Measurements from ENCODE around the gene PRMT7. TPM values are rescaled to one million over a fixed set of nuclear protein-coding genes. Genes with fewer than 3 reads are reported as not detected.

Gene PRMT7
- total RNA-seq, 1 donor from 2014 or later = 71.9 TPM

GRCh38 chr16:68313116-68313515 is 2.3 kb downstream of the PRMT7 start:
- Mint-ChIP-seq H3K27ac (ENCODE audit: unreplicated experiment) (peak overlapping the region; percentile 20), H3K4me1 (peaks cover 34% of the 10 kb centered on the region), H3K4me3 (peak overlapping the region; percentile 69), H3K9me3 (no peaks in the 10 kb centered on the region), H3K36me3 (ENCODE audit: low read depth) (peaks cover 3% of the 10 kb centered on the region), H3K27me3 (ENCODE audit: low read depth) (no peaks in the 10 kb centered on the region)
- no peak for DNase-seq (ENCODE audit: low read depth, low spot score)
- no peak for TF ChIP-seq CTCF (conservative IDR thresholded peaks at IDR 0.05)

GRCh38 chr16:68319185-68319908 is 8.5 kb downstream of the PRMT7 start:
- Mint-ChIP-seq H3K27ac (ENCODE audit: unreplicated experiment) (no peak overlapping the region), H3K4me1 (no peaks in the 10 kb centered on the region), H3K27me3 (ENCODE audit: low read depth) (no peaks in the 10 kb centered on the region), H3K4me3 (no peak overlapping the region), H3K36me3 (ENCODE audit: low read depth) (peaks cover 9% of the 10 kb centered on the region), H3K9me3 (no peaks in the 10 kb centered on the region)
- no peak for TF ChIP-seq CTCF (conservative IDR thresholded peaks at IDR 0.05)
- no peak for DNase-seq (ENCODE audit: low read depth, low spot score)

DNA sequence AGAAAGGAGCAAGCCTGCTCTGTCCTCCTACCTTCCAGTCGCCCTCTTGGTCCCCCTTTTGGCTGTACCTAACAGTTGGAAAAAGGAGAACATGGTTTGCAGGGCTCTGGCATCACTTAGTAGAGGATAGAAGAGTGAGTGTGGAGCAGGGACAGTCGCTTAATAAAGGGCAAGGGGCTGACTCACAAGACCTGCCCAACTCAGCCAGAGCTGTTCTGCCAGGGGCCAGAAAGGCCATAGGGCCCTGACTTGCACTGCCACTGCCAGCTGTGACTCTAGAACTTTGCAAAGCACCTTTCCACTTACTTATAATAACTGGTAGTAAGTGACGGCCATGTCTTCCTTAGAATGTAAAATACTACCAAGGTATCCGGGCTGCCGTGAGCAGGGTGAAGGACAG is 13.5 kb downstream of the PRMT7 start:
- Mint-ChIP-seq H3K9me3 (no peaks in the 10 kb centered on the region), H3K36me3 (ENCODE audit: low read depth) (peaks cover 6% of the 10 kb centered on the region), H3K4me3 (no peak overlapping the region), H3K4me1 (no peaks in the 10 kb centered on the region), H3K27ac (ENCODE audit: unreplicated experiment) (no peak overlapping the region), H3K27me3 (ENCODE audit: low read depth) (no peaks in the 10 kb centered on the region)
- DNase-seq (ENCODE audit: low read depth, low spot score) = no peak
- no peak for TF ChIP-seq CTCF (conservative IDR thresholded peaks at IDR 0.05)

GRCh38 chr16:68324780-68325357 is 14.1 kb downstream of the PRMT7 start:
- H3K27me3 Mint-ChIP-seq (ENCODE audit: low read depth) = no peaks in the 10 kb centered on the region
- H3K27ac Mint-ChIP-seq (ENCODE audit: unreplicated experiment) = no peak overlapping the region
- H3K4me3 Mint-ChIP-seq = no peak overlapping the region
- H3K9me3 Mint-ChIP-seq = no peaks in the 10 kb centered on the region
- TF ChIP-seq CTCF (conservative IDR thresholded peaks at IDR 0.05) = no peak
- DNase-seq (ENCODE audit: low read depth, low spot score) = no peak
- peaks cover 4% of the 10 kb centered on the region for H3K36me3 Mint-ChIP-seq (ENCODE audit: low read depth)
- H3K4me1 Mint-ChIP-seq = no peaks in the 10 kb centered on the region

- H3K36me3 Mint-ChIP-seq (ENCODE audit: low read depth) = peaks cover 3% of the 10 kb centered on the region
- no peaks in the 10 kb centered on the region for H3K9me3 Mint-ChIP-seq
- no peak overlapping the region for H3K27ac Mint-ChIP-seq (ENCODE audit: unreplicated experiment)
- no peaks in the 10 kb centered on the region for H3K27me3 Mint-ChIP-seq (ENCODE audit: low read depth)
- peak; percentile 69 for DNase-seq (ENCODE audit: low read depth, low spot score)
- no peak overlapping the region for H3K4me3 Mint-ChIP-seq
- no peaks in the 10 kb centered on the region for H3K4me1 Mint-ChIP-seq
- TF ChIP-seq CTCF (conservative IDR thresholded peaks at IDR 0.05) = peak; percentile 90
Measured at GRCh38 chr16:68328151-68328859, 17.5 kb downstream of the PRMT7 start.
